Natural killer cell (primary cell): Measurements from ENCODE around the gene TRERF1. TPM values are rescaled to one million over a fixed set of nuclear protein-coding genes. Genes with fewer than 3 reads are reported as not detected.

Experiments used
- ATAC-seq, 3 donors: fragments of 150-1000 bp in 2 of 3; fragments of 200-7000 bp in 1 of 3; cut with Tn5 transposase; 1 replicate in 1 of 3; 2 replicates in 2 of 3; pipeline ENCODE4 v1.10.0; 2021; ENCODE audit warnings: mild to moderate bottlenecking in 2 of 3, moderate library complexity in 2 of 3
- DNase-seq, 2 donors: peaks; one replicate each; pipeline versions ENCODE4 v3.0.0 to v3.0.0-alpha.2; 2013 to 2021; ENCODE audit warnings: mixed read lengths in 1 of 2
- H3K27ac ChIP-seq: one replicate; pipeline ENCODE4 v1.5.1; 2013; ENCODE audit warnings: mild to moderate bottlenecking, low read length
- H3K27me3 ChIP-seq: one replicate; pipeline ENCODE4 v1.6.1; 2013; ENCODE audit warnings: low read length; ENCODE audit not compliant: control insufficient read depth, insufficient read depth
- H3K36me3 ChIP-seq: one replicate; pipeline ENCODE4 v1.6.1; 2013; ENCODE audit warnings: low read length; ENCODE audit not compliant: control insufficient read depth, insufficient read depth
- H3K4me1 ChIP-seq: one replicate; pipeline ENCODE4 v1.6.1; 2013; ENCODE audit warnings: low read length; ENCODE audit not compliant: control insufficient read depth, insufficient read depth
- H3K4me3 ChIP-seq: one replicate; pipeline ENCODE4 v1.5.1; 2013; ENCODE audit warnings: low read length
- H3K9me3 ChIP-seq: one replicate; pipeline ENCODE4 v1.6.1; 2013; ENCODE audit warnings: low read length; ENCODE audit not compliant: control insufficient read depth, insufficient read depth
- H3K27ac Mint-ChIP-seq, 2 donors: one replicate each; pipeline ENCODE4 v1.8.0; 2022; ENCODE audit warnings: mild to moderate bottlenecking in 2 of 2, mixed read lengths in 2 of 2, moderate library complexity in 1 of 2
- H3K27me3 Mint-ChIP-seq, 2 donors: one replicate each; pipeline ENCODE4 v1.8.0; 2022; ENCODE audit warnings: low read depth in 2 of 2, mixed read lengths in 2 of 2
- H3K36me3 Mint-ChIP-seq: one replicate; pipeline ENCODE4 v1.8.0; 2022; ENCODE audit warnings: mixed read lengths
- H3K4me1 Mint-ChIP-seq, 2 donors: one replicate each; pipeline ENCODE4 v1.8.0; 2022; ENCODE audit warnings: mixed read lengths in 2 of 2
- H3K4me3 Mint-ChIP-seq: one replicate; pipeline ENCODE4 v1.8.0; 2022; ENCODE audit warnings: mild to moderate bottlenecking, moderate library complexity, mixed read lengths
- H3K9me3 Mint-ChIP-seq, 2 donors: one replicate each; pipeline ENCODE4 v1.8.0; 2022; ENCODE audit warnings: mixed read lengths in 2 of 2
- CTCF ChIP-seq: fragments of 200-600 bp; IDR thresholded peaks from one replicate; pipeline ENCODE4 v1.8.0; 2022; ENCODE audit warnings: antibody characterized with exemption
- WGBS: methylation state at CpG from one replicate; pipeline ENCODE4 v1.1.7; 2013; ENCODE audit warnings: missing lambda C conversion rate; ENCODE audit not compliant: insufficient coverage; 5-methylcytosine and 5-hydroxymethylcytosine counted together
- intact Hi-C: fragments of 100-400 bp; cut with micrococcal nuclease; formaldehyde crosslinking; loops from one replicate; pipeline ENCODE4 v1.14.2; 2022
- total RNA-seq, 4 donors: library from RNA; stranded (reverse); fragments of 120-200 nt in 1 of 4; gene quantifications; one replicate each; pipeline versions ENCODE4 v1.2.3 to v1.2.4, GENCODE V29; 2013 to 2022

Gene TRERF1
- total RNA-seq, 3 donors from 2014 or later (not counting 1 experiment from before 2014, with no cell fraction given), result 34.6 to 42.3 (median 38.6) TPM

DNA sequence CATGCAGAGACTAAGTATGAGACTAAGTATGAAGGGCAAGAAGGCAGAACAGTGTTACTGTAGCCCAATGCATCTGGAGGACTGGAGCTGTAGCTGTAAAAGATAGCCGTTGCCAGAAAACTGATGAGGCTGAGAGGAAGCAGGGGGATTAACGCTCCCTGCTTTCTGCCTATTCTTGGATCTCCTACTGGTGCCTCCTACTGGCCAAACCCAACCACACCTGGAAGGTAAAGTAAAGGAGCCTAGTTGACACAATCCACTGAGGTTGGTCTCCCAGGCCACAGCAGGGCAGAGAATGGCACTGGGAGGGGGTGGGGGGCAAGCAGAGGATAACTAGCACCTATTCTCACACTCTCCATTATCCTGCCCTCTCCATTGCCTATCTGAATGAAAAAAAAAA is 129.1 kb downstream of the TRERF1 start:
- Histone ChIP-seq H3K27me3 (no peaks in the 10 kb centered on the region), H3K36me3 (no peaks in the 10 kb centered on the region), H3K27ac (no peak overlapping the region), H3K4me1 (no peaks in the 10 kb centered on the region), H3K9me3 (no peaks in the 10 kb centered on the region), H3K4me3 (no peak overlapping the region)
- Mint-ChIP-seq H3K9me3 (no peaks in the 10 kb centered on the region), H3K27ac (no peak overlapping the region), H3K4me1 (peaks cover 45 to 51% of the 10 kb centered on the region in 2 donors), H3K4me3 (no peak overlapping the region), H3K36me3 (no peaks in the 10 kb centered on the region), H3K27me3 (no peaks in the 10 kb centered on the region)
- intact Hi-C loops, result no loop called here
- 97% methylated on average over 2 of the region's 2 CpGs for WGBS
- no peak for TF ChIP-seq CTCF
- DNase-seq (peak in 1 of 2 donors; percentile 19), ATAC-seq (no peak)

GRCh38 chr6:42321976-42322375 is 129.8 kb downstream of the TRERF1 start:
- DNase-seq, result no peak
- TF ChIP-seq CTCF, result no peak
- Mint-ChIP-seq H3K36me3 (no peaks in the 10 kb centered on the region), H3K27ac (peak overlapping the region in 1 of 2 donors; percentile 22), H3K4me3 (no peak overlapping the region), H3K4me1 (peaks cover 45 to 48% of the 10 kb centered on the region in 2 donors), H3K27me3 (no peaks in the 10 kb centered on the region), H3K9me3 (no peaks in the 10 kb centered on the region)
- Histone ChIP-seq H3K4me3 (no peak overlapping the region), H3K36me3 (no peaks in the 10 kb centered on the region), H3K27ac (no peak overlapping the region), H3K4me1 (peaks cover 5% of the 10 kb centered on the region), H3K27me3 (no peaks in the 10 kb centered on the region), H3K9me3 (no peaks in the 10 kb centered on the region)
- 95% methylated on average over 2 of the region's 2 CpGs for WGBS
- intact Hi-C loops, result no loop called here
- ATAC-seq, result no peak

DNA sequence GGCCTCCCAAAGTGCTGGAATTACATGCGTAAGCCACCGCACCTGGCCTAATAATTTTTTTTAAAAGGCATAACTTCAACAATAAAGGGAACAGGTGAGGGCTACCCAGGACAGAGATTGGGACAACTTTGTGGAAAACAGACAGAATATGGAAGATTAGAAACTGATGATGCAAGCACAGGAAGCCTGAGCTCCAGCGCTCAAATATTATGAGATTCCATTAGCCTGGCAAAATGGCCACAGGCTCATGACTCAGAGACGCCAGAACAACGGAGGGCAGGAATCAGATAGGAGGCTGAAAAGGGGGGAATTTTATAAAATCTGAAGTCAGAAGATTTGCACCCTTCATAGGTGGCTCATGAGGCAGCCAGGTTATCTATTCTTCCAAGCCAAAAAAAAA is 131.0 kb downstream of the TRERF1 start:
- Mint-ChIP-seq H3K4me3 (no peak overlapping the region), H3K27me3 (no peaks in the 10 kb centered on the region), H3K27ac (no peak overlapping the region), H3K36me3 (no peaks in the 10 kb centered on the region), H3K9me3 (no peaks in the 10 kb centered on the region), H3K4me1 (peaks cover 39 to 42% of the 10 kb centered on the region in 2 donors)
- Histone ChIP-seq H3K4me1 (peaks cover 11% of the 10 kb centered on the region), H3K4me3 (no peak overlapping the region), H3K27ac (no peak overlapping the region), H3K9me3 (no peaks in the 10 kb centered on the region), H3K36me3 (no peaks in the 10 kb centered on the region), H3K27me3 (no peaks in the 10 kb centered on the region)
- intact Hi-C loops, result no loop called here
- no peak for TF ChIP-seq CTCF
- WGBS, result 92% methylated on average over 5 of the region's 5 CpGs
- no peak for ATAC-seq
- no peak for DNase-seq

DNA sequence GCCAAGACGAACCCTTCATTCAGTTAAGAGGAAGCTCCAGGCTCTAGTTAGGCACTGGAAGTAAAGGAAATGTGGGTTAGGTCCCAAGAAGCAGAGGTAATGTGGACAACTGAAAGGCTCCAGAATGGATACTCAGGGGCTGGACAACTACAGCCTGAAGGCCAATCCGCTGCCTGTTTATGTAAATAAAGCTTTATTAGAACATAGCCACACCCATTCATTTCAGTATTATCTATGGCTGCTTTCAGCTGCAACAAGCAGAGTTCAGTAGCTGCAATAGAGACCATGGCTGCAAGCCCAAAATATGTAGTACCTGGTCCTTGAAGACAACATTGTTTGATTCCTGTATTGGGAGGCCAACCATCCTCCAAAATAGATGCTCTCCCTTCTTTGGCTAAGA is 133.2 kb downstream of the TRERF1 start:
- Mint-ChIP-seq H3K9me3 (no peaks in the 10 kb centered on the region), H3K27ac (no peak overlapping the region), H3K27me3 (no peaks in the 10 kb centered on the region), H3K4me3 (no peak overlapping the region), H3K36me3 (no peaks in the 10 kb centered on the region), H3K4me1 (peaks cover 35 to 40% of the 10 kb centered on the region in 2 donors)
- Histone ChIP-seq H3K9me3 (no peaks in the 10 kb centered on the region), H3K4me3 (no peak overlapping the region), H3K36me3 (no peaks in the 10 kb centered on the region), H3K27ac (no peak overlapping the region), H3K4me1 (peaks cover 18% of the 10 kb centered on the region), H3K27me3 (no peaks in the 10 kb centered on the region)
- ATAC-seq (no peak), DNase-seq (no peak)
- intact Hi-C loops, result no loop called here
- TF ChIP-seq CTCF, result no peak
- 90% methylated on average over 2 of the region's 2 CpGs for WGBS
